Transverse colon (tissue), 4 donors: ENCODE results near the gene VN1R2. TPM values are rescaled to one million over a fixed set of nuclear protein-coding genes. Genes with fewer than 3 reads are reported as not detected.
"Not testable (repeated sequence)": the region's sequence is repeated elsewhere in the genome, so short reads cannot be mapped to it uniquely, and the experiment has no call there.

ENCODE experiments used
- DNase-seq: peaks from one replicate; pipeline ENCODE4 v3.0.0-alpha.2; 2019
- H3K27ac ChIP-seq, 4 donors: fragments of 200-600 bp; sonication (generic); 2 replicates each; pipeline ENCODE4 v1.5.1; 2016 to 2018; ENCODE audit warnings: inconsistent platforms in 4 of 4
- H3K27me3 ChIP-seq: fragments of 200-600 bp; sonication (generic); 2 replicates; pipeline ENCODE4 v1.5.1; 2017; ENCODE audit warnings: inconsistent platforms
- H3K36me3 ChIP-seq, 4 donors: fragments of 200-600 bp; sonication (generic); 2 replicates each; pipeline ENCODE4 v1.5.1; 2017 to 2019; ENCODE audit warnings: inconsistent platforms in 4 of 4
- H3K4me1 ChIP-seq, 4 donors: fragments of 200-600 bp; sonication (generic); 2 replicates each; pipeline ENCODE4 v1.5.1; 2017 to 2020; ENCODE audit warnings: inconsistent platforms in 4 of 4
- H3K4me3 ChIP-seq, 4 donors: fragments of 200-600 bp; sonication (generic); 1 replicate in 1 of 4; 2 replicates in 3 of 4; pipeline versions ENCODE4 v1.5.1 to v1.6.1; 2017 to 2019; ENCODE audit warnings: inconsistent platforms in 4 of 4
- H3K9me3 ChIP-seq, 2 donors: fragments of 200-600 bp; sonication (generic); 2 replicates each; pipeline ENCODE4 v1.5.1; 2017 to 2019; ENCODE audit warnings: inconsistent platforms in 2 of 2
- EP300 ChIP-seq: sonication (generic); formaldehyde crosslinking; IDR thresholded peaks from one replicate; pipeline ENCODE4 v1.6.1; 2017; ENCODE audit warnings: antibody characterized with exemption, low read depth
- POLR2A ChIP-seq: fragments of 450-650 bp; IDR thresholded peaks from one replicate; pipeline ENCODE4 v1.6.1; 2016; ENCODE audit warnings: antibody characterized with exemption, mild to moderate bottlenecking, moderate library complexity
- POLR2AphosphoS5 ChIP-seq, 3 donors: sonication (generic); formaldehyde crosslinking; IDR thresholded peaks; one replicate each; pipeline ENCODE4 v1.6.1; 2016; ENCODE audit warnings: antibody characterized with exemption in 3 of 3
- WGBS, 2 donors: methylation state at CpG; one replicate each; pipeline ENCODE4 v1.1.5; 2018; ENCODE audit warnings: low coverage in 1 of 2; 5-methylcytosine and 5-hydroxymethylcytosine counted together
- in situ Hi-C, 4 donors: fragments of 200-750 bp; cut with MboI; loops; one replicate each; pipeline versions ENCODE4 v1.15.0 to v1.15.1; 2017; ENCODE audit warnings: low sequenced_read_pairs in 3 of 4, low pct_ligation_motif_present in 1 of 4, low pct_unique_long_range_greater_than_20kb in 1 of 4
- intact Hi-C: fragments of 100-400 bp; cut with DNase I; formaldehyde crosslinking; loops from one replicate; pipeline ENCODE4 v1.15.1; 2023; ENCODE audit warnings: low total_unique reads
- total RNA-seq, 4 donors: library from RNA; depleted of rRNA; stranded (reverse); fragments of >200 nt; gene quantifications; one replicate each; pipeline ENCODE4 v1.1.0, GENCODE V29; 2016
- TF ChIP-seq, protein P1 (sequence below), 5 experiments: fragments of 200-600 bp in 3 of 5; fragments of 450-650 bp in 2 of 5; sonication (generic) in 3 of 5; IDR thresholded peaks; 1 replicate in 2 of 5; 2 replicates in 3 of 5; pipeline ENCODE4 v1.5.1; 2016 to 2017; ENCODE audit warnings: antibody characterized with exemption in 5 of 5, inconsistent platforms in 3 of 5, mild to moderate bottlenecking in 2 of 5, moderate library complexity in 1 of 5

The VN1R2 gene
- total RNA-seq, 4 donors from 2014 or later: not detected

- intact Hi-C loops (no loop called here), in situ Hi-C loops (loop anchor here in 1 of 4 donors (5.0 kb wide), 1 partner anchor 40 kb away; no protein-coding TSS in a partner anchor)
- WGBS, 2 donors: 86 to 88% methylated on average over 6 to 9 of the region's 9 CpGs
- no peak for DNase-seq
- no peaks in the 10 kb centered on the region for H3K27me3 ChIP-seq
- H3K36me3 ChIP-seq: no peaks in the 10 kb centered on the region
- H3K27ac ChIP-seq: no peak overlapping the region
- TF ChIP-seq POLR2A (no peak), EP300 (no peak), POLR2AphosphoS5 (IDR thresholded peaks at IDR 0.05) (no peak)
- TF ChIP-seq, protein P1, sequence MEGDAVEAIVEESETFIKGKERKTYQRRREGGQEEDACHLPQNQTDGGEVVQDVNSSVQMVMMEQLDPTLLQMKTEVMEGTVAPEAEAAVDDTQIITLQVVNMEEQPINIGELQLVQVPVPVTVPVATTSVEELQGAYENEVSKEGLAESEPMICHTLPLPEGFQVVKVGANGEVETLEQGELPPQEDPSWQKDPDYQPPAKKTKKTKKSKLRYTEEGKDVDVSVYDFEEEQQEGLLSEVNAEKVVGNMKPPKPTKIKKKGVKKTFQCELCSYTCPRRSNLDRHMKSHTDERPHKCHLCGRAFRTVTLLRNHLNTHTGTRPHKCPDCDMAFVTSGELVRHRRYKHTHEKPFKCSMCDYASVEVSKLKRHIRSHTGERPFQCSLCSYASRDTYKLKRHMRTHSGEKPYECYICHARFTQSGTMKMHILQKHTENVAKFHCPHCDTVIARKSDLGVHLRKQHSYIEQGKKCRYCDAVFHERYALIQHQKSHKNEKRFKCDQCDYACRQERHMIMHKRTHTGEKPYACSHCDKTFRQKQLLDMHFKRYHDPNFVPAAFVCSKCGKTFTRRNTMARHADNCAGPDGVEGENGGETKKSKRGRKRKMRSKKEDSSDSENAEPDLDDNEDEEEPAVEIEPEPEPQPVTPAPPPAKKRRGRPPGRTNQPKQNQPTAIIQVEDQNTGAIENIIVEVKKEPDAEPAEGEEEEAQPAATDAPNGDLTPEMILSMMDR (IDR thresholded peaks at IDR 0.05): no peak
- H3K4me3 ChIP-seq: no peak overlapping the region
- H3K9me3 ChIP-seq: no peaks in the 10 kb centered on the region
- no peaks in the 10 kb centered on the region for H3K4me1 ChIP-seq
Observed at GRCh38 chr19:53272044-53272443, 14.0 kb downstream of the VN1R2 start.

DNA sequence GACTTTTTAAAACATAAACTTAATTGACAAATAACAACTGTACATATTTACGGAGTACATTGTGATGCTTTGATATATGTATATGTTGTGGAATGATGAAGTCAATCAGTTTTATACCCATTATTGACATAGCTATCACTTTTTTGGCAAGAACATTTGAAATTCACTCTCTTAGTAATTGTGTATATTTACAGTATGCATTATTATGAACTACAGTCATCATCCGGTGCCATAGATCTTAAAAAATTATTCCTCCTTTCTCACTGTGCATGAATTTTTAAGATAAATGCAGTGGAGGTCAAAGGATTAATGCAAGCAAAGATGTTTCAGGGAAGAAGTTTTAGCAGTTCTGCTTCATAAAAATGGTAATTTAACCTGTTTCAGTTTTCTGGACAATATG is 17.4 kb downstream of the VN1R2 start:
- in situ Hi-C loops (no loop called here), intact Hi-C loops (no loop called here)
- Histone ChIP-seq H3K27ac (no peak overlapping the region), H3K4me1 (no peaks in the 10 kb centered on the region), H3K4me3 (no peak overlapping the region), H3K36me3 (no peaks in the 10 kb centered on the region), H3K27me3 (no peaks in the 10 kb centered on the region), H3K9me3 (no peaks in the 10 kb centered on the region)
- TF ChIP-seq POLR2AphosphoS5 (IDR thresholded peaks at IDR 0.05) (no peak), POLR2A (no peak), EP300 (no peak)
- TF ChIP-seq, protein P1 (IDR thresholded peaks at IDR 0.05): no peak
- no peak for DNase-seq
- 92 to 100% methylated on average over 2 of the region's 2 CpGs for WGBS, 2 donors

- DNase-seq, H3K4me3 ChIP-seq, intact Hi-C loops, H3K36me3 ChIP-seq, H3K9me3 ChIP-seq, in situ Hi-C loops, H3K4me1 ChIP-seq, H3K27me3 ChIP-seq, H3K27ac ChIP-seq: not testable (repeated sequence)
- no CpG with 5 or more reads among the region's 8 CpGs for WGBS, 2 donors
Observed at GRCh38 chr19:53281947-53282346, 23.9 kb downstream of the VN1R2 start.

DNA sequence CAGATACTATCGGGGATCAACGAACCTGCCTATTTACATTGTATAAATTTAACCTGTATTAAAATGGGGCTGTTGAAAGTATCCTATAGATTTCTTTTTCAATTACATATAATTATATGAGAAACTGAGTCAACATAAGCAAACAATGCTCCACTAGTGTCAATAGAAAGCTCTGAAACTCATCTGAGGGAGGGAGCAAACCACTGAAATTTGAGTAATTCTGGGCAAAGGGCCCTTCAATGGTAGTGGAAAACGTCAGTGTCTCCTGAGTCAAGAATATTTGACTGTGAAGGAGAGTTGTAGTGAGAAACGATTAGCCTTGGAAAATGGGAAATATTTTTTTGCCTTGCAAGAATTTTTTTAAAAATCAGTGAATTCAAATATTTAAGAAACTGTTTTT is 27.0 kb downstream of the VN1R2 start:
- no peak for DNase-seq
- Histone ChIP-seq H3K4me3 (no peak overlapping the region), H3K27me3 (no peaks in the 10 kb centered on the region), H3K9me3 (peaks cover 0 to 9% of the 10 kb centered on the region in 2 donors), H3K27ac (no peak overlapping the region), H3K4me1 (no peaks in the 10 kb centered on the region), H3K36me3 (no peaks in the 10 kb centered on the region)
- intact Hi-C loops (no loop called here), in situ Hi-C loops (no loop called here)
- WGBS, 2 donors: 60 to 68% methylated on average over 3 to 4 of the region's 4 CpGs
- TF ChIP-seq POLR2A (no peak), EP300 (no peak), POLR2AphosphoS5 (IDR thresholded peaks at IDR 0.05) (no peak)
- TF ChIP-seq, protein P1 (IDR thresholded peaks at IDR 0.05): no peak
